OCI-LY3 (cell line): ENCODE measurements around the gene CNTROB.
A peak's percentile ranks its signal among the peaks of the same experiment; 100 is the strongest.

Source experiments
- H2AFZ ChIP-seq: fragments of 200-600, 300-600 bp; shearing (Covaris generic); 2 replicates; pipeline ENCODE4 v1.6.0; 2014; ENCODE audit warnings: antibody characterized with exemption, low read depth, low read length
- H3K27ac ChIP-seq: fragments of 200-600, 300-600 bp; sonication (generic); 2 replicates; pipeline ENCODE4 v1.5.1; 2014; ENCODE audit warnings: mild to moderate bottlenecking, low read length, moderate library complexity, mixed read lengths
- H3K27me3 ChIP-seq: fragments of 200-600, 300-600 bp; sonication (generic); 2 replicates; pipeline ENCODE4 v1.6.1; 2014; ENCODE audit warnings: low read depth, low read length, mixed read lengths
- H3K36me3 ChIP-seq: fragments of 200-600, 300-600 bp; sonication (generic); replicated peaks from 2 replicates; pipeline ENCODE3; 2014; ENCODE audit warnings: low read depth, low read length, mixed read lengths
- H3K4me1 ChIP-seq: fragments of 300-600, 200-600 bp; sonication (generic); 2 replicates; pipeline ENCODE4 v1.6.1; 2014; ENCODE audit warnings: low read length, mixed read lengths
- H3K4me2 ChIP-seq: fragments of 200-600, 300-600 bp; sonication (generic); 2 replicates; pipeline ENCODE4 v1.6.1; 2014; ENCODE audit warnings: low read length, mixed read lengths
- H3K4me3 ChIP-seq: fragments of 300-600, 200-600 bp; sonication (generic); 2 replicates; pipeline ENCODE4 v1.5.1; 2014; ENCODE audit warnings: antibody characterized with exemption, mild to moderate bottlenecking, low read length, moderate library complexity
- H3K79me2 ChIP-seq: fragments of 300-600, 200-600 bp; shearing (Covaris generic); 2 replicates; pipeline ENCODE4 v1.6.1; 2014; ENCODE audit warnings: mild to moderate bottlenecking, low read length, mixed read lengths
- H3K9ac ChIP-seq: fragments of 300-600, 200-600 bp; shearing (Covaris generic); 2 replicates; pipeline ENCODE4 v1.6.0; 2014; ENCODE audit warnings: mild to moderate bottlenecking, low read length, moderate library complexity
- H3K9me3 ChIP-seq: fragments of 200-600, 300-600 bp; shearing (Covaris generic); 2 replicates; pipeline ENCODE4 v1.6.1; 2014; ENCODE audit warnings: low read length, mixed read lengths; ENCODE audit not compliant: insufficient read depth
- H4K20me1 ChIP-seq: fragments of 200-600, 300-600 bp; sonication (generic); 2 replicates; pipeline ENCODE4 v1.6.1; 2016; ENCODE audit warnings: low read length, mixed read lengths; ENCODE audit not compliant: insufficient read depth
- CTCF ChIP-seq: fragments of 200-600, 300-600 bp; sonication (generic); IDR thresholded peaks from 2 replicates; pipeline ENCODE4 v1.5.1; 2014; ENCODE audit warnings: antibody characterized with exemption, low read length, low read depth
- EZH2phosphoT487 ChIP-seq: fragments of 200-600 bp; shearing (Covaris generic); IDR thresholded peaks from 2 replicates; pipeline ENCODE4 v1.6.1; 2018; ENCODE audit warnings: antibody characterized with exemption, mixed run types, low read depth

Gene CNTROB

DNA sequence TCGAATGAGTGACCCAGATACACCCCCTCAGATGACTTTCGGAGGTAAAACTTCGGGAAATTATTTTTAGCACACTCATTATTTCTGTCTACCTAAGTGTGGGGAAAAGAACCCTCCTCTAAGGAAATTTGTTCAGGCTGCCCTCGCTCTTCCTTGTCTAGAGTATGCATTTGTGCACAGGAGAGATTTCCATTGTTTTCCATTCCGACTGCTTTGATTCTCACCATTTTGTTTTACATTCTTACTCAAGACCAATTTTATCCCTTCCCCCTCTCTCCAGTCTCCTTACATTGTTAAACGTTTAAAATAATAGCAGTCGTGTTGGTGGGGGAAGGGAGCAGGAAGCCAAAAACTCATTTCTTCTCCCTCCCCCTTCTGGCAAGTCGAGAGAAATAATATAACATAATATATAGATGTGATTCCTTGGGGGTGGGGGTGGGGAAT is 44.9 kb upstream of the CNTROB start:
- Histone ChIP-seq H3K27ac (peak overlapping the region; percentile 79), H2AFZ (no peak overlapping the region), H3K4me3 (peak overlapping the region; percentile 99), H4K20me1 (peaks cover 5% of the 10 kb centered on the region; the same call in 1 of the 2 replicates), H3K9me3 (no peaks in the 10 kb centered on the region), H3K9ac (peak overlapping the region; percentile 91), H3K4me2 (peak overlapping the region; percentile 94), H3K27me3 (no peaks in the 10 kb centered on the region), H3K4me1 (peaks cover 20% of the 10 kb centered on the region; the same call in 1 of the 2 replicates), H3K36me3 (peaks cover 4% of the 10 kb centered on the region), H3K79me2 (peaks cover 39% of the 10 kb centered on the region)
- no peak for TF ChIP-seq EZH2phosphoT487
- no peak for TF ChIP-seq CTCF

GRCh38 chr17:7887482-7888183 is 44.4 kb upstream of the CNTROB start:
- H3K27me3 ChIP-seq: no peaks in the 10 kb centered on the region
- peak overlapping the region; percentile 99 for H3K4me3 ChIP-seq
- peak overlapping the region; percentile 79 for H3K27ac ChIP-seq
- H3K36me3 ChIP-seq: peaks cover 2% of the 10 kb centered on the region
- peak overlapping the region; percentile 94 for H3K4me2 ChIP-seq
- H4K20me1 ChIP-seq: peaks cover 5% of the 10 kb centered on the region; the same call in 1 of the 2 replicates
- H3K79me2 ChIP-seq: peaks cover 39% of the 10 kb centered on the region
- peak overlapping the region; percentile 91 for H3K9ac ChIP-seq
- no peak overlapping the region for H2AFZ ChIP-seq
- H3K9me3 ChIP-seq: no peaks in the 10 kb centered on the region
- TF ChIP-seq CTCF (no peak), EZH2phosphoT487 (no peak)
- peaks cover 19% of the 10 kb centered on the region; the same call in 1 of the 2 replicates for H3K4me1 ChIP-seq

DNA sequence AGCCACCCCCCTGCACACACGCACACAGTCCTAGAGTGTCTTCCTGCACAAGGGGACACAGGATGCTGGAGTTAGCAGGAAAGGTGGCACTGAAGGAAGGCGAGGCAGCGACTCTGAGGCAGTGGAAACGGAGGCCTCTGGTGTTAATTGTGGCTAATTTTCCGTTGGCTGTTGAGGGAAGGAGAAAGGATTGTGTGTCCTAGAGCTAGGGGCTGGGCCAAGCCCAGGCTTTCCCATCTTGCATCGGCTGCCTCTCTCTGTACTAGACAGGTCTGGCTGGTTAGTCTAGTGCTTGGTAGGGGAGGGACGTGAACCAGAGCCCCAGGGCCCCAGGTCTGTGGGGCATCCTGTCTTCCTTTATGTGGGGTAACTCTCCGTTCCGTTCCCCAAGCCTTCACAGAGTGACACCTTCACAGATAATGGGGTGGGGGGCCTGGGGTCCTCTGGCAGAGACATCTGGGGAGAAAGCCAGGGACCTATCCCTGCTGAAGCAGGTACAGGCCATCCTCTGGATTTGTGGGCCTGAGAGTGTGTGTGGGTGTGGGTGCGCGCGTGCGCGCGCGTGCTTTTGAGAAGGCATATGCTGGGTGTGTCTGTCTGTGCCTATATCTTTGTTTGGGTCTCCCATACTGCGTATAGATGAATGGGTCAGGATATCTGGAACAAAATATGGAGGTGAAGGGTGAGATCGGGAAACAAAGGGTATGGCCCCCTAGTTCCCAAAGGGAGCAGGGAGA is 43.7 kb upstream of the CNTROB start, which contains the start of gene CHD3:
CHD3 (plus strand) TSS at position 606 of the 737 bp plus-strand sequence. CDS start 212 bp downstream, outside the sequence.
- no peaks in the 10 kb centered on the region for H3K27me3 ChIP-seq
- H2AFZ ChIP-seq: no peak within 1 kb of the TSS
- H3K4me1 ChIP-seq: peaks cover 12% of the 10 kb centered on the region; the same call in 1 of the 2 replicates
- H3K79me2 ChIP-seq: peaks cover 39% of the 10 kb centered on the region
- H3K27ac ChIP-seq: peak within 1 kb of the TSS; percentile 41
- H3K4me3 ChIP-seq: peak within 1 kb of the TSS; percentile 99
- H3K9ac ChIP-seq: peak within 1 kb of the TSS; percentile 91
- H3K4me2 ChIP-seq: peak within 1 kb of the TSS; percentile 94
- H3K36me3 ChIP-seq: no peaks in the 10 kb centered on the region
- TF ChIP-seq EZH2phosphoT487 (no peak), CTCF (no peak)
- peaks cover 5% of the 10 kb centered on the region; the same call in 1 of the 2 replicates for H4K20me1 ChIP-seq
- H3K9me3 ChIP-seq: no peaks in the 10 kb centered on the region
